CD4-positive, alpha-beta T cell treated with Interferon alpha-2 for 1 hour (primary cell): Measurements from ENCODE around the gene PARP16.

Source experiments
- DNase-seq, 2 donors: peaks; one replicate each; pipeline ENCODE4 v3.0.0-alpha.2; 2020 to 2022

The PARP16 gene, protein sequence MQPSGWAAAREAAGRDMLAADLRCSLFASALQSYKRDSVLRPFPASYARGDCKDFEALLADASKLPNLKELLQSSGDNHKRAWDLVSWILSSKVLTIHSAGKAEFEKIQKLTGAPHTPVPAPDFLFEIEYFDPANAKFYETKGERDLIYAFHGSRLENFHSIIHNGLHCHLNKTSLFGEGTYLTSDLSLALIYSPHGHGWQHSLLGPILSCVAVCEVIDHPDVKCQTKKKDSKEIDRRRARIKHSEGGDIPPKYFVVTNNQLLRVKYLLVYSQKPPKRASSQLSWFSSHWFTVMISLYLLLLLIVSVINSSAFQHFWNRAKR

GRCh38 chr15:65286704-65287519 is at the start of gene PARP16:
Gene PARP16 (minus strand): TSS chr15:65286883. CDS start chr15:65286426, 457 bp downstream.
- peak; percentile 92 to 95 for DNase-seq

GRCh38 chr15:65335278-65336055 is 48.8 kb upstream of the PARP16 start:
- no peak for DNase-seq

GRCh38 chr15:65334586-65335231 is 48.0 kb upstream of the PARP16 start:
- no peak for DNase-seq

DNA sequence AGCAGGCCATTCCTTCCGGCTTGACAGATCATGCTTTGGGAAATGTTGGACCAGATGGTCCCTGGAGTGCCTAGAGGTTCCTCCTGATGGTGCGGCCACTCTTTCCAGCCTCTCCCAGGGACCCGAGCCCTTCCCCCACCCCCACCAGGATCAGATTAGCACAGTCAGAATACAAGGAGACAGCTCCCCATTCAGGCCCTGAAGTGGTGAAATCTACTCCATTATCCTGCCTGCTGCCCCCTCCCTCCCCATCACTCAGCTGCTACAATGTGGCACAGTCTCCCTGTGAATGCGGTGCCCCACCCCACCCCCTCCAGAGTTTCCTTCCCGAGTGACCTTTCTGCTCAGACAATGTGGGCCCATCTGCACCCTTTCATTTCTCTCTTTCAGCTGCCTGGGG is 47.2 kb upstream of the PARP16 start:
- no peak for DNase-seq

DNA sequence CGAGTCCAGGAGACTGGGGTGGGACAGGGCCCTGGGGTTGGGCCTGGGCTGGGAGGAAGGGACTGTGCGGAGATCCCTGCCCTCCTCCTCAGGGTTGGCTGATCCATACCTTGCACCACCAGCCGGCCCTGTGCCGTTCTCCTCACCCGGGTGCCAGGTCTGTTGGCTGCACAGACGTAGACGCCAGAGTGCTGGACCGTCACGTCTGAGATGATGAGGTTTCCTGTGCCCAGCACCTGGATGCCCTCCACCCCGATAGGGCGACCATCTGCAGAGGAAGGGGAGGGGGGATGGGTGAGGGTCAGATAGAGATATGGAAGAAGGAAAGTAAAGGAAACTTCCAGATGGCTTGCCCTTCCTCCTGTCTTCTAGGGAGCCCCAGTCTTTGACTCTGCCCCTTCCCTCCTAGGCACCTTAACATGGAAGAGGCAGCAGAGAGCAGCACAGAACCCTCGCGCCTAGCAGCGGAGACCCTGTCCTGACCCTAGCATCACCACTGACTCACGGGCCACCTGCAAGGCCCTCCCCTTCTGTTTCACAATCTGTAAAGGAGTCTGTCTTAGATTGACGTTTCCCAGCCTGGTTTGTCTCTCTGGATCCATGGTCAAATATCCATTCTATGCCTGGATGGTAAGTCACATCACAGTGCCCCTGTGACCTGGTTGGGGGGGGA is 46.6 kb upstream of the PARP16 start:
- DNase-seq = no peak

DNA sequence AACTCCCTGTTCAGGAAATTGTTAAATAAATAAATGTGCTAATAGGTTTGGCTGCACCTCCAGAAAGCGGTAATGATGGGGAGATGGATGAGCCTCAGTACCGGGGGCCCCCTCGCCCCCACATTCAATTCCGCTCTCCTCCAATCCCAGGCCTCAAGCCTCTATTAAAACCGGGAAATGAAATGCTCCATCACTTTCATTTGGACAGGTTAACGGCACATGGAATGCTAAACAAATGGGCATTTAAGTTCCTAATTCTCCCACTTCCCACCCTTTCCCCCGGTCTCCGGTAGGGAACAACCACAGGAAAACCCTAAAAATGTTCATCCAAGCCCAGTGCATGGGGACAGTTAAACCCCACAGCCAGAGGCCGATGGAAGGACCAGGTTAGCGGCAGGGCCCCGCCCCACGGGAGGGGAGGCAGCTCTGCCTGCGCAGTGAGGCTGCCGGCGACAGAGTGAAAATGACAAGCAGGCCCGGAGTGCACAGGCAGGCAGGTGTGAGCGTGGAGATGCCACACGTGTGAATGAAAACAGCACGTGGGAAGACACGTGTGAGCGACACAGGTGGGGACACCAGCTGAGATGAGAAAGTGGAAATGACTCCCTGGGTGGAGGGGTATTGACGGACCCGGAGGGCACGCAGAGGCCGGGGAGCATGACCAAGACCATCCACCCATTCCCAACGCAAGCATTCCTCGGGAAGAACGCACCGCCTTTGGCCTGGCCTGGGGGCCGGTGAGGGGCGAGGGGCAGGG is 45.9 kb upstream of the PARP16 start:
- DNase-seq = no peak

- no peak for DNase-seq
Measured at GRCh38 chr15:65331811-65332210, 45.1 kb upstream of the PARP16 start.

GRCh38 chr15:65330934-65331645 is 44.4 kb upstream of the PARP16 start:
- DNase-seq = no peak

GRCh38 chr15:65329984-65330735 is 43.5 kb upstream of the PARP16 start:
- no peak for DNase-seq

DNA sequence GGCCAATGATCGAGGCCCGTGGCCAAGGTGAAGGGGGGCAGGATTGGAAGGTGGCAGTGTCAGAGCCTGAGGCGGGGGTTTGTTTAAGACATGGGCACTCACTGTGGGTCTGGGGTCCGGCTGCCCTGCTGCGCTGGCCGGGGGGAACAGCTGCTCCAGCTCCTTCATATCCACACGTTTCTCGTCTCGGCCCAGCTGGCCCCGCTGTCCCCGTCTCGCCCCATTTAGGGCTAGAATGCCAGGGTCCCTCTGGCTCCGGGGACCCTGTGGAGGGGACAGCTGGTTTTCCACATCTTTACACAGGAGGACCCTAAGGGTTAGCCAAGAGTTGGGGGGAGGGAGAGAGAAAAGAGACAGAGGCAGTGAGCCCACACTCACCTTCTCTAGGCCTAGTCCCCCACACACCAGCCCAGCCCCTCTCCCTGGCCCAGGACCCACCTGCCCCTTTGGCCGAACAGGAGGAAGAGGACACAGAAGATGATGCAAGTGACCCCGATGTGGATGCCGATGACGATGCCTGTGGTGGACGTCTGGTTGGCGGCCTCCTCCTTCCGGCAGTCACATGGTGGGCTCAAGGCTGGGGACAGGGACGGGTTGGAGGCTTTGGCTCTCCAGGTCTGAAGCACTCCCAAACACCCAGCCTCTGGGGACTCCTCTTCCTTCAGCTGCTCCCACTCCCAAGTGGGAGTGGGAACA is 42.8 kb upstream of the PARP16 start:
- no peak for DNase-seq

- no peak for DNase-seq
Measured at GRCh38 chr15:65328506-65329287, 42.0 kb upstream of the PARP16 start.

- no peak for DNase-seq
Measured at GRCh38 chr15:65327651-65328393, 41.1 kb upstream of the PARP16 start.

GRCh38 chr15:65326818-65327217 is 40.1 kb upstream of the PARP16 start:
- no peak for DNase-seq

DNA sequence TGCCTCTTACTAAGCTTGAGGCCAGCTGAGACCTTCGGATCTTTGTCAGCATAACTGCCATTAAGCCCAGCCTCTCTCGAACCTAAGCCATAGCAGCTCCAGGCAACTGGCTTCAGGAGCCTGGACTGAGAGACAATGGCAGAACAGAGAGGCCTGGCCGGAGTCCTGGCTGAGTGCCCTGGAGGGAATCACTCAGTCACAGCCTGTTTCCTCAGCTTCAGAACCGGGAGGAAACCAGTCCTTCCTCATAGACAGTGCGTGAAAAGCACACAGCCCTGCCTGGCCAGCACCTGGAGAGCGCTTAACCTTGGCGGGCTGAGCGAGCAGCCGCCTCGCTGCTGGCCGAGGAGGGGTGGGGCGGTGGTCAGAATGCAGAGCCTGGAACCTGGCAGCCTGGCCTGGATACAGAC is 39.4 kb upstream of the PARP16 start:
- DNase-seq = no peak

GRCh38 chr15:65323071-65323511 is 36.4 kb upstream of the PARP16 start:
- DNase-seq = no peak

- peak; percentile 78 to 86 for DNase-seq
Measured at GRCh38 chr15:65318870-65319356, 32.2 kb upstream of the PARP16 start.

DNA sequence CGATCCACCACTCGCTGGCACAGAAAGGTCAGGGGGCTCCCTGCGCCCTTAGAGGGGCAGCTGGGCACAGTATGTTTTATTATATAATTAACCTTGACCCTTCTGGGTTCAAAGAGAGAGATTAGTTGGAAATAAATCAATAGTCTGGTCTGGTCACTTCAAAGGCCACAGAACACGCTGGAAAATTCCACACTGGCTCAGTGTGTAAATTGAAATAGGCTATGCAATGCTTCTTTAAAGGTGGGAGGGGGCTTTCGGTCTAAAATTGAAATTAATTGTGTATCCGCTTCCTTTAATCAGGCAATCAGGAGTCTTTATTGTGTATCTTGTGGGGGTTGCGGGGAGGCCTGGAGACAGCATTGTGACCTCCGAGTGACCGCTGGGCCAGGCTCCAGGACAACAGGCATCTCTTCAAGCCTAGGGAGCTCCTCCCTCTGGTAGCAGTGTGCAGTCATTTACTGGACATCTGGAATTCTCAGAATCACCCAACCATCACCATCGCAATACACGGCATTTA is 25.8 kb upstream of the PARP16 start:
- no peak for DNase-seq
